OCI-LY3 (cell line): ENCODE measurements around the gene OBSL1.
A peak's percentile ranks its signal among the peaks of the same experiment; 100 is the strongest.

Source experiments
- H2AFZ ChIP-seq: fragments of 200-600, 300-600 bp; shearing (Covaris generic); 2 replicates; pipeline ENCODE4 v1.6.0; 2014; ENCODE audit warnings: antibody characterized with exemption, low read depth, low read length
- H3K27ac ChIP-seq: fragments of 200-600, 300-600 bp; sonication (generic); 2 replicates; pipeline ENCODE4 v1.5.1; 2014; ENCODE audit warnings: mild to moderate bottlenecking, low read length, moderate library complexity, mixed read lengths
- H3K27me3 ChIP-seq: fragments of 200-600, 300-600 bp; sonication (generic); 2 replicates; pipeline ENCODE4 v1.6.1; 2014; ENCODE audit warnings: low read depth, low read length, mixed read lengths
- H3K36me3 ChIP-seq: fragments of 200-600, 300-600 bp; sonication (generic); replicated peaks from 2 replicates; pipeline ENCODE3; 2014; ENCODE audit warnings: low read depth, low read length, mixed read lengths
- H3K4me1 ChIP-seq: fragments of 300-600, 200-600 bp; sonication (generic); 2 replicates; pipeline ENCODE4 v1.6.1; 2014; ENCODE audit warnings: low read length, mixed read lengths
- H3K4me2 ChIP-seq: fragments of 200-600, 300-600 bp; sonication (generic); 2 replicates; pipeline ENCODE4 v1.6.1; 2014; ENCODE audit warnings: low read length, mixed read lengths
- H3K4me3 ChIP-seq: fragments of 300-600, 200-600 bp; sonication (generic); 2 replicates; pipeline ENCODE4 v1.5.1; 2014; ENCODE audit warnings: antibody characterized with exemption, mild to moderate bottlenecking, low read length, moderate library complexity
- H3K79me2 ChIP-seq: fragments of 300-600, 200-600 bp; shearing (Covaris generic); 2 replicates; pipeline ENCODE4 v1.6.1; 2014; ENCODE audit warnings: mild to moderate bottlenecking, low read length, mixed read lengths
- H3K9ac ChIP-seq: fragments of 300-600, 200-600 bp; shearing (Covaris generic); 2 replicates; pipeline ENCODE4 v1.6.0; 2014; ENCODE audit warnings: mild to moderate bottlenecking, low read length, moderate library complexity
- H3K9me3 ChIP-seq: fragments of 200-600, 300-600 bp; shearing (Covaris generic); 2 replicates; pipeline ENCODE4 v1.6.1; 2014; ENCODE audit warnings: low read length, mixed read lengths; ENCODE audit not compliant: insufficient read depth
- H4K20me1 ChIP-seq: fragments of 200-600, 300-600 bp; sonication (generic); 2 replicates; pipeline ENCODE4 v1.6.1; 2016; ENCODE audit warnings: low read length, mixed read lengths; ENCODE audit not compliant: insufficient read depth
- CTCF ChIP-seq: fragments of 200-600, 300-600 bp; sonication (generic); IDR thresholded peaks from 2 replicates; pipeline ENCODE4 v1.5.1; 2014; ENCODE audit warnings: antibody characterized with exemption, low read length, low read depth
- EZH2phosphoT487 ChIP-seq: fragments of 200-600 bp; shearing (Covaris generic); IDR thresholded peaks from 2 replicates; pipeline ENCODE4 v1.6.1; 2018; ENCODE audit warnings: antibody characterized with exemption, mixed run types, low read depth

The OBSL1 gene

GRCh38 chr2:219542931-219543595, 28.3 kb downstream of the OBSL1 start:
- peak overlapping the region; percentile 97 for H3K4me2 ChIP-seq
- peak overlapping the region; percentile 60 for H3K27ac ChIP-seq
- H3K4me1 ChIP-seq = peaks cover 6% of the 10 kb centered on the region
- H4K20me1 ChIP-seq = peaks cover 14% of the 10 kb centered on the region; the same call in 1 of the 2 replicates
- H3K9me3 ChIP-seq = no peaks in the 10 kb centered on the region
- peaks cover 8% of the 10 kb centered on the region for H3K36me3 ChIP-seq
- H3K27me3 ChIP-seq = no peaks in the 10 kb centered on the region
- no peak for TF ChIP-seq CTCF
- peaks cover 8% of the 10 kb centered on the region for H3K79me2 ChIP-seq
- H2AFZ ChIP-seq = peak overlapping the region; percentile 41; the same call in 1 of the 2 replicates
- H3K4me3 ChIP-seq = peak overlapping the region; percentile 99
- peak overlapping the region; percentile 83 for H3K9ac ChIP-seq

GRCh38 chr2:219541611-219542180, 29.6 kb downstream of the OBSL1 start:
- no peaks in the 10 kb centered on the region for H3K27me3 ChIP-seq
- H3K4me3 ChIP-seq = peak overlapping the region; percentile 99
- H3K4me1 ChIP-seq = peaks cover 6% of the 10 kb centered on the region
- peaks cover 8% of the 10 kb centered on the region for H3K79me2 ChIP-seq
- no peaks in the 10 kb centered on the region for H3K9me3 ChIP-seq
- H3K27ac ChIP-seq = no peak overlapping the region
- peak overlapping the region; percentile 83; the same call in 1 of the 2 replicates for H3K9ac ChIP-seq
- no peak overlapping the region for H2AFZ ChIP-seq
- peak; percentile 99 for TF ChIP-seq CTCF
- TF ChIP-seq EZH2phosphoT487 = no peak
- H4K20me1 ChIP-seq = peaks cover 14% of the 10 kb centered on the region; the same call in 1 of the 2 replicates
- peaks cover 8% of the 10 kb centered on the region for H3K36me3 ChIP-seq
- peak overlapping the region; percentile 97 for H3K4me2 ChIP-seq

GRCh38 chr2:219540784-219541504, 30.4 kb downstream of the OBSL1 start:
- Histone ChIP-seq H3K4me2 (peak overlapping the region; percentile 97), H3K9ac (no peak overlapping the region), H4K20me1 (peaks cover 14% of the 10 kb centered on the region; the same call in 1 of the 2 replicates), H3K79me2 (peaks cover 8% of the 10 kb centered on the region), H3K27ac (no peak overlapping the region), H3K36me3 (peaks cover 8% of the 10 kb centered on the region), H3K4me3 (no peak overlapping the region), H2AFZ (no peak overlapping the region), H3K4me1 (peaks cover 6% of the 10 kb centered on the region), H3K27me3 (no peaks in the 10 kb centered on the region), H3K9me3 (no peaks in the 10 kb centered on the region)
- no peak for TF ChIP-seq EZH2phosphoT487
- no peak for TF ChIP-seq CTCF

GRCh38 chr2:219539926-219540678, 31.2 kb downstream of the OBSL1 start:
- Histone ChIP-seq H3K36me3 (peaks cover 8% of the 10 kb centered on the region), H3K27me3 (no peaks in the 10 kb centered on the region), H4K20me1 (peaks cover 14% of the 10 kb centered on the region; the same call in 1 of the 2 replicates), H3K9me3 (no peaks in the 10 kb centered on the region), H3K9ac (no peak overlapping the region), H2AFZ (no peak overlapping the region), H3K4me3 (no peak overlapping the region), H3K79me2 (peaks cover 8% of the 10 kb centered on the region), H3K27ac (no peak overlapping the region), H3K4me2 (no peak overlapping the region), H3K4me1 (peaks cover 6% of the 10 kb centered on the region)
- no peak for TF ChIP-seq EZH2phosphoT487
- no peak for TF ChIP-seq CTCF
